ENCODE data around the gene RAI14. TPM values are rescaled to one million over a fixed set of nuclear protein-coding genes. Genes with fewer than 3 reads are reported as not detected.
A peak's percentile ranks its signal among the peaks of the same experiment; 100 is the strongest.

Gene RAI14
- total and polyA plus RNA-seq, 2 donors (not counting 3 experiments of a cell fraction or from before 2014, with no cell fraction given): 114 to 369 TPM

GRCh38 chr5:34653708-34654107, 2.4 kb upstream of the RAI14 start:
- intact Hi-C loops (cut with micrococcal nuclease): no loop called here
- no peak for DNase-seq (ENCODE audit: low read depth, low spot score)
- H3K9me1 ChIP-seq (replicated peaks; ENCODE audit: control insufficient read depth, extremely low read depth, insufficient read depth, low read length): no peaks in the 10 kb centered on the region
- H3K27ac ChIP-seq (ENCODE audit: insufficient read depth, low read depth, low read length): no peak overlapping the region
- dilution Hi-C loops (cut with MboI; ENCODE audit: extremely low pct_ligation_motif_present, low sequenced_read_pairs): no loop called here
- no peaks in the 10 kb centered on the region for H3K36me3 ChIP-seq (ENCODE audit: control insufficient read depth in 2 of 2, extremely low read depth in 1 of 2, insufficient read depth in 2 of 2, low read length in 2 of 2)
- no TSS peak for BruUV-seq (replicated peaks)
- no peak for TF ChIP-seq GATA2 (IDR thresholded peaks at IDR 0.05; ENCODE audit: insufficient read depth, insufficient read length, low read depth, low read length)
- no peak overlapping the region for H3K4me2 ChIP-seq (ENCODE audit: insufficient read depth, low read length)
- no peaks in the 10 kb centered on the region for H3K27me3 ChIP-seq (ENCODE audit: control insufficient read depth in 2 of 2, insufficient read depth in 2 of 2, low read length in 2 of 2)
- no peak overlapping the region for H3K9ac ChIP-seq (replicated peaks; ENCODE audit: extremely low read depth, insufficient read depth, low read length)
- H4K20me1 ChIP-seq (replicated peaks; ENCODE audit: control insufficient read depth, extremely low read depth, insufficient read depth, low read length): no peaks in the 10 kb centered on the region
- H3K4me1 ChIP-seq (ENCODE audit: control insufficient read depth, extremely low read depth, insufficient read depth, low read length): peaks cover 29% of the 10 kb centered on the region
- H3K79me2 ChIP-seq (ENCODE audit: control insufficient read depth, insufficient read depth, low read length): peaks cover 24% of the 10 kb centered on the region
- FAIRE-seq: no peak
- POLR2A ChIA-PET: no interaction called here
- CTCF ChIA-PET: interaction anchor here (1.1 to 2.1 kb wide), 3 partner anchors 33 to 131 kb away, joined by 3 to 10 read pairs (median 4); no protein-coding TSS in a partner anchor
- H3K9me3 ChIP-seq (replicated peaks; ENCODE audit: control insufficient read depth, insufficient read depth, low read length): no peaks in the 10 kb centered on the region
- no peak overlapping the region for H3K4me3 ChIP-seq (replicated peaks in 1 of 3; ENCODE audit: insufficient read depth in 1 of 3, low read depth in 1 of 3, low read length in 3 of 3)
- no peak overlapping the region for H2AFZ ChIP-seq (ENCODE audit: low read depth, low read length)

- Histone ChIP-seq H3K9ac (replicated peaks; ENCODE audit: extremely low read depth, insufficient read depth, low read length) (peak overlapping the region; percentile 95), H3K36me3 (ENCODE audit: control insufficient read depth in 2 of 2, extremely low read depth in 1 of 2, insufficient read depth in 2 of 2, low read length in 2 of 2) (no peaks in the 10 kb centered on the region), H3K27ac (ENCODE audit: insufficient read depth, low read depth, low read length) (peak overlapping the region; percentile 96), H3K4me1 (ENCODE audit: control insufficient read depth, extremely low read depth, insufficient read depth, low read length) (peaks cover 46% of the 10 kb centered on the region), H3K4me2 (ENCODE audit: insufficient read depth, low read length) (peak overlapping the region; percentile 87), H3K9me3 (replicated peaks; ENCODE audit: control insufficient read depth, insufficient read depth, low read length) (no peaks in the 10 kb centered on the region), H3K79me2 (ENCODE audit: control insufficient read depth, insufficient read depth, low read length) (peaks cover 41% of the 10 kb centered on the region), H4K20me1 (replicated peaks; ENCODE audit: control insufficient read depth, extremely low read depth, insufficient read depth, low read length) (no peaks in the 10 kb centered on the region), H2AFZ (ENCODE audit: low read depth, low read length) (no peak overlapping the region), H3K27me3 (ENCODE audit: control insufficient read depth in 2 of 2, insufficient read depth in 2 of 2, low read length in 2 of 2) (no peaks in the 10 kb centered on the region), H3K4me3 (replicated peaks in 1 of 3; ENCODE audit: insufficient read depth in 1 of 3, low read depth in 1 of 3, low read length in 3 of 3) (peak overlapping the region; percentile 0 to 99 (median 60)), H3K9me1 (replicated peaks; ENCODE audit: control insufficient read depth, extremely low read depth, insufficient read depth, low read length) (no peaks in the 10 kb centered on the region)
- POLR2A ChIA-PET: interaction anchor here (0.7 to 3.6 kb wide), 7 partner anchors 31 to 156 kb away, joined by 3 to 57 read pairs (median 4); no protein-coding TSS in a partner anchor
- DNase-seq (ENCODE audit: low read depth, low spot score): peak; percentile 85
- TF ChIP-seq GATA2 (IDR thresholded peaks at IDR 0.05; ENCODE audit: insufficient read depth, insufficient read length, low read depth, low read length) (peak; percentile 57), POLR2AphosphoS5 (IDR thresholded peaks at IDR 0.05; ENCODE audit: insufficient read depth, low read depth, low read length) (peak; percentile 12), MAX (IDR thresholded peaks at IDR 0.05; ENCODE audit: insufficient read depth, insufficient read length) (no peak), POLR2A (IDR thresholded peaks at IDR 0.05; ENCODE audit: low read depth, low read length) (peak; percentile 66)
- intact Hi-C loops (cut with micrococcal nuclease) (loop anchor here (5.0 kb wide), 1 partner anchor 132 kb away; no protein-coding TSS in a partner anchor), dilution Hi-C loops (cut with MboI; ENCODE audit: extremely low pct_ligation_motif_present, low sequenced_read_pairs) (no loop called here)
- no peak for FAIRE-seq
- BruUV-seq (replicated peaks): TSS peak; percentile 67
- CTCF ChIA-PET: interaction anchor here (0.7 to 3.6 kb wide), 15 partner anchors 8 to 169 kb away, joined by 3 to 33 read pairs (median 3); no protein-coding TSS in a partner anchor
Measured at GRCh38 chr5:34655354-34655991, 655 bp upstream of the RAI14 start.

Data from endothelial cell of umbilical vein (primary cell).